Measurements from ENCODE around the gene PDGFRB. TPM values are rescaled to one million over a fixed set of nuclear protein-coding genes. Genes with fewer than 3 reads are reported as not detected.

The PDGFRB gene
- total RNA-seq, 1 donor from 2014 or later, result 2.9 TPM

DNA sequence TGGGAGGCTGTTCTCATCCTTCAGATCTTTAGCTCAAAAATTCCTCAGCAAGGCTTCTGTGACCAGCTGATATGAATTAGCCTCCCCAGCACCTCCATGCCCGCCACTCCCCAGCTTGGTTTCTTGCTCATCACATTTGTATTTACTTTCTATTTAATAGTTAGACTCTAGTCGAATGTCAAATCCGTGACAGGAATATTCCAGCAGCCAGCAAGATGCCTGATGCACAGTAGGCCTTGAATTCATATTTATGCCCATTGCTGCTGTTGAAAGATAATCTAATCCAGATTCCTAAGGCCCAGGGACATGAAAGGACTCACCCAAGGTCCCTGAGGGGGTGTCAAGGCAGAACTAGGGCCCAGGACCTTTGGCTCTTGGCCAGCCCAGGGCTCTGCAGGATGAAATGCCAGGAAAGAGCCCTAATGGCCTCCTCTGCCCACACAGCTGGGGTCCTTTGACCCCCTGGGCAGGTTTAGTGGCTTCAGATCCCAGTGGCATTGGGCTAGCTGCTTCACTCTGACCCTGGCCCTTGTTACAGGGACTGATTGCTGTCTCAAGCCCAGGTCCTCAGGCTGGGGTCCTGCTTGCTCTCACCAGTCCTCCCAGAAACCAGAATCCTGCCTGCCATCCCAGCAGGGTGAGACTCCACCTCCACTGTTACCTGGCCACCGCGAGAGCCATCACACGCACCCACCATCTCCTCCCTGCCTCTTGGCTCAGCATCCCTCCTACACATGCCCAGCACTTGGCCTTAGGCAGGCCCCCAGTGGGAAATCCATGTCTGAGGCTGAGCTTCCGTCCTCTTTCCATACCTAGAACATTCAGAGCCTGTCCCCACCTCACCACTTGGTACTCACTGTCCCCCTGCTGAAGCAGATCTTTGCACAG lies 76.6 kb downstream of the PDGFRB start:
- H3K36me3 Mint-ChIP-seq (ENCODE audit: unreplicated experiment), result no peaks in the 10 kb centered on the region
- H3K4me1 Mint-ChIP-seq (ENCODE audit: low read depth, unreplicated experiment), result no peaks in the 10 kb centered on the region
- peaks cover 2% of the 10 kb centered on the region for H3K9me3 Mint-ChIP-seq (ENCODE audit: unreplicated experiment)
- TF ChIP-seq, protein P1, sequence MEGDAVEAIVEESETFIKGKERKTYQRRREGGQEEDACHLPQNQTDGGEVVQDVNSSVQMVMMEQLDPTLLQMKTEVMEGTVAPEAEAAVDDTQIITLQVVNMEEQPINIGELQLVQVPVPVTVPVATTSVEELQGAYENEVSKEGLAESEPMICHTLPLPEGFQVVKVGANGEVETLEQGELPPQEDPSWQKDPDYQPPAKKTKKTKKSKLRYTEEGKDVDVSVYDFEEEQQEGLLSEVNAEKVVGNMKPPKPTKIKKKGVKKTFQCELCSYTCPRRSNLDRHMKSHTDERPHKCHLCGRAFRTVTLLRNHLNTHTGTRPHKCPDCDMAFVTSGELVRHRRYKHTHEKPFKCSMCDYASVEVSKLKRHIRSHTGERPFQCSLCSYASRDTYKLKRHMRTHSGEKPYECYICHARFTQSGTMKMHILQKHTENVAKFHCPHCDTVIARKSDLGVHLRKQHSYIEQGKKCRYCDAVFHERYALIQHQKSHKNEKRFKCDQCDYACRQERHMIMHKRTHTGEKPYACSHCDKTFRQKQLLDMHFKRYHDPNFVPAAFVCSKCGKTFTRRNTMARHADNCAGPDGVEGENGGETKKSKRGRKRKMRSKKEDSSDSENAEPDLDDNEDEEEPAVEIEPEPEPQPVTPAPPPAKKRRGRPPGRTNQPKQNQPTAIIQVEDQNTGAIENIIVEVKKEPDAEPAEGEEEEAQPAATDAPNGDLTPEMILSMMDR (IDR thresholded peaks at IDR 0.05; ENCODE audit: partially characterized antibody, unreplicated experiment), result no peak
- H3K4me3 Mint-ChIP-seq (ENCODE audit: unreplicated experiment), result no peak overlapping the region
- no peak for DNase-seq
- peaks cover 3% of the 10 kb centered on the region for H3K27me3 Mint-ChIP-seq (ENCODE audit: unreplicated experiment)
- H3K27ac Mint-ChIP-seq (ENCODE audit: unreplicated experiment), result no peak overlapping the region

DNA sequence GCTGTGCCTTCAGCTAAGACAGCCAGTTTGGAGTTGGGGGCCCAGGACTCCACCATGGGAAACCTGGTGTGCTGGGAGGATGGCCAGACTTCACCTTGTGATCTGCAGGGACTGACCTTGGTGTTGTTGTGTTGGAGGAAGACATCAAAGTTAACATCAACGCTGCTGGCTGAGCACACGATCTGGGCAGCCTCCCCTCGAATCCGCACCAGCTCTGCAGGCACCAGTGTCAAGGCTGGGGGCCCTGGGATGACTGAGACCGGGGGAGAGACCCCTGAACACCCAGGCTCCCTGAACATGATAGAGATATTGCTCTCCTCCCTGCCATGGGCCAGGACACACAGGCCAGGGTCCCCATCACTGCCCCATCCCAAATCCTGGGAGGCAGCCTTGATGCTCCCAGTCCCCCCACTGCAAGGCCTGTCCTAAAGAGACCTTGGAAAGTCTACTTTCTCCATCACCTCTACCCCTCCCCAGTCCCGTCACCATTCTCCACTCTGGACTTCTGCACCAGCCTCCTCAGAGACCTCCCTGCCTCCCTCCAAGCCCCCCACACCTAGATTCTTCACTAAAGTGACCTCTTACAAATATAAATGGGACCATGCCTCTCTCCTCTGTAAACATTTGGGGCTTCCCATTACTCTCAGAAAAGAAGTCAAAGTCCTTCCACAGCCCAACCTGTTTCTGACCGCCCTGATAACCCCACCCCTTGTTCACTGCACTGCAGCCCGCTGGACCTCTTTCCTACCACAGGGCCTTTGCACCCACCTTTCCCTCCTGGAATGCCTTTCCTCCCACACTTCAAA lies 77.4 kb downstream of the PDGFRB start:
- TF ChIP-seq, protein P1 (IDR thresholded peaks at IDR 0.05; ENCODE audit: partially characterized antibody, unreplicated experiment), result no peak
- no peaks in the 10 kb centered on the region for H3K4me1 Mint-ChIP-seq (ENCODE audit: low read depth, unreplicated experiment)
- peaks cover 2% of the 10 kb centered on the region for H3K9me3 Mint-ChIP-seq (ENCODE audit: unreplicated experiment)
- peaks cover 3% of the 10 kb centered on the region for H3K27me3 Mint-ChIP-seq (ENCODE audit: unreplicated experiment)
- no peak overlapping the region for H3K27ac Mint-ChIP-seq (ENCODE audit: unreplicated experiment)
- no peak overlapping the region for H3K4me3 Mint-ChIP-seq (ENCODE audit: unreplicated experiment)
- no peaks in the 10 kb centered on the region for H3K36me3 Mint-ChIP-seq (ENCODE audit: unreplicated experiment)
- DNase-seq, result no peak

DNA sequence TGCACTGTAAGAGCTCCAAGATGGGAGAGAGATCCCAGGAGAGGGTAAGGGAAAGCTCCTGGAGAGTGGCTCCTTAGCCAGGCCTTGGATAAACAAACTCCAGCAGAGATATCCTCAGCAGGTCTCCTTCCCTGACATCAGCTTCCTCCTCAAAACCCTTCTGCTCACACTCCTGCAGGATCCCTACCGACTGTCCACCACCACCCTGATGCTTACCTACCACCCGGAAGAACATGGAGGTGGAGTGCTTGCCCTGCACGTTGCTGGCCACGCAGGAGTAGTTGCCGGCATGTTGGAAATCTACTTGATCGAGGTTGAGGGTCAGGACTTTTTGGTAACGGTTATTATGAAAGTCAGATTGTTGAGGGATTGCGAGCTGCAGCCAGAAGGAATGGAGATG lies 78.6 kb downstream of the PDGFRB start:
- Mint-ChIP-seq H3K27ac (ENCODE audit: unreplicated experiment) (no peak overlapping the region), H3K9me3 (ENCODE audit: unreplicated experiment) (peaks cover 2% of the 10 kb centered on the region), H3K36me3 (ENCODE audit: unreplicated experiment) (peaks cover 4% of the 10 kb centered on the region), H3K4me3 (ENCODE audit: unreplicated experiment) (no peak overlapping the region), H3K27me3 (ENCODE audit: unreplicated experiment) (peaks cover 3% of the 10 kb centered on the region), H3K4me1 (ENCODE audit: low read depth, unreplicated experiment) (no peaks in the 10 kb centered on the region)
- no peak for DNase-seq
- TF ChIP-seq, protein P1 (IDR thresholded peaks at IDR 0.05; ENCODE audit: partially characterized antibody, unreplicated experiment), result no peak

DNA sequence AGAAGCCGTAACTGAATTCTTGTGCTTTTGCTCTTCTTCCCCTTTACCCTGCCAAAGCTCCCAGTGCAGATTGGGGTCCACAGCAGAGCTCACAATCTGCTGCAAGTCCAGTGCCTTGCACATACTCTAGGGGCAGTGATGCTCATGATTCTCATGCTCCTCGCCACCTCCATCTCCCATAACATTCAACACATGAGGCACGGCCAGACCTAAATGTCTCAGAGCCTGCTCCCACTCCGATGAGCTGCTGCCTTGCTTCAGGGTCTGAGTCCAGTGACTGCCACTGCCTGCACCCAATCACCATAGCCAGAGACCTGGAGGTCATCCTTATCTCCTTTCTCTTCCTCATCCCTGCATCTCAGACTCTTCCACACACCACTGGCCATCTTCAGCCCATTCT lies 79.8 kb downstream of the PDGFRB start:
- no peaks in the 10 kb centered on the region for H3K9me3 Mint-ChIP-seq (ENCODE audit: unreplicated experiment)
- no peak overlapping the region for H3K27ac Mint-ChIP-seq (ENCODE audit: unreplicated experiment)
- DNase-seq, result no peak
- H3K36me3 Mint-ChIP-seq (ENCODE audit: unreplicated experiment), result peaks cover 4% of the 10 kb centered on the region
- H3K4me3 Mint-ChIP-seq (ENCODE audit: unreplicated experiment), result no peak overlapping the region
- peaks cover 3% of the 10 kb centered on the region for H3K27me3 Mint-ChIP-seq (ENCODE audit: unreplicated experiment)
- H3K4me1 Mint-ChIP-seq (ENCODE audit: low read depth, unreplicated experiment), result no peaks in the 10 kb centered on the region
- TF ChIP-seq, protein P1 (IDR thresholded peaks at IDR 0.05; ENCODE audit: partially characterized antibody, unreplicated experiment), result no peak

All from glutamatergic neuron (in vitro differentiated cells).